ENCODE results near the gene OR8S1.

The OR8S1 gene

DNA sequence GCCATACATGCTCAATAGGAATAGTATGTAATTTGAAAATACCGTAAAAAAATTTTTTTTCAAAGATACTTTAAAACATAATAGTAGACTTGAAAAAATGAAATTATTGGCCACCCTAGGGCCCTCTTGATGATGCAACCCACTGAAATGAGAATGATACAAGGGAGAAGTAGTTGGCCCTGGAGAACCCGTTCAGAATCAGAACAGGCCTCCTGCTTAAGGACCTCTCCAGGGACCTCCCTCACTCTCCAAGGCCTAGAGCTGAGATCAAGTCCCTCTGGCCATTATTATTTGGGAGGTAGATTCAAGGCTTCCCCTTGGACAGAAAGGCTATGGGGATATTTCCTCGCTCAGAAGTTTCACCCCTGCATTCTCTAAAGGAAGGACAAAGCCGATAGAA is 32.5 kb downstream of the OR8S1 start:
- no peak for FAIRE-seq

DNA sequence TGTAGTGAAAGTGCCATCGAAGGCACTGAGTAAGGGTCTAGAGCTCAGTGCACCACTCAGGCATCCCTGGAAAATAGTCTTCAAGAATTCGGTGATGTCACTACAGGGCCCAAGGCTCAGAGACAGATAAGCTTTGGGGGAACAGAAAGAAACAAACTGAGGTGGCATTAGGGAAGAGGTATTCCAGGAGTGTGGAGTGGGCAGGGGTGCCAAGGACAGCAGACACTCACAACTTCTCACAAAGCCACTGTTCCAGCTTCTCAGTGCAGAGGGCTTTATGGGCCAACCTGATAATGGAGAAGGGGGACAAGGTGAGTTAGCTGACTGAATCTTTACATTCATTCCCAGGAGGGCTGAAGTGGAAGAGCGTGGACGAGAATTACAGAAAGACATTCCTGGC is 42.3 kb downstream of the OR8S1 start:
- FAIRE-seq: no peak

DNA sequence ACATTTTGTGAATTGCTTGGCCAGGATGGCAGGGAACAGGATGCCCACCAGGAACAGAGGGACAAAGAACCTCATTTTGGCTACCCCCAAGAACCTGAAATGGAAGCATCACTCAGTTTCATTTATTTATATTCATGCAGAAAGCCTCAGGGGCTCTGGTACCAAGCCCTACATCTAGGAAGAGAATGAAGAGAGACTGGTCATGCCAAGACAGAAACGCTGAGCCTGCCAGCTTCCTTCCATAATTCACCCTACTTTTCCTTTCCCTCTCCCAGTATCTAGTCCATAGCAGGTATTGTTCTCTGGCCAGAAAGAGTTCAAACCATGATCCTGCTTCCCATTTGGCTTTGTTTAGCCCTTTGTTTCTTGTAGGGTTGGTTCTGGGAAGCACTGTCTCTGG is 44.5 kb downstream of the OR8S1 start, which contains the start of gene LALBA:
Gene LALBA (minus strand): TSS at position 101 of the 400 bp plus-strand sequence. CDS start 26 bp downstream, at position 75.
- no peak for FAIRE-seq

DNA sequence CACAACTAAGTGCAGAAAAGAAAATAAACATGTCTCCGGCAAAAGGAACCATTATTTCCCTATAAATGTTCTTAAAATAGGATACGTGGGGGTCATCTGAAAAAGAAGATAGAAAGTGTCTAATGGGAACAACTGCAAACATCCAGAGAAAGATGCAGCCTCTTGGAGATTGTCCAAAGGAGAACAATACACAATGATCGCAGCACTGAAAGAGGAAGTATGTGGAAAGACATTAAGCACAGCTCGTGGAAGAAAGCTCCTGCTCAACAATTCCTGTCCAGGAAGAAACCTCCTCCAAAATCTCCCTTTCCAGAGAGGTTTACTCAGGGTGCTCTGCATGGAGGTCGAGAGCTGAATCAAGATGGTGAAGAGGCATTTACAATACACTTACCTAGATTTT is 46.9 kb downstream of the OR8S1 start:
- no peak for FAIRE-seq
